ENCODE measurements around the gene SNX2. TPM values are rescaled to one million over a fixed set of nuclear protein-coding genes. Genes with fewer than 3 reads are reported as not detected.
"Not testable (repeated sequence)": the region's sequence is repeated elsewhere in the genome, so short reads cannot be mapped to it uniquely, and the experiment has no call there.

The SNX2 gene
- total RNA-seq, 3 donors from 2014 or later: 50.2 to 80.5 (median 58.6) TPM

GRCh38 chr5:122760236-122760635 is 14.6 kb upstream of the SNX2 start:
- intact Hi-C loops (cut with DNase I, micrococcal nuclease): no loop called here
- no peaks in the 10 kb centered on the region for H3K4me1 ChIP-seq (ENCODE audit: low read depth)
- ATAC-seq (no peak), DNase-seq (no peak)
- H3K9me3 ChIP-seq: no peaks in the 10 kb centered on the region
- H3K36me3 ChIP-seq (ENCODE audit: low read depth): no peaks in the 10 kb centered on the region
- no peak overlapping the region for H3K4me3 ChIP-seq
- no peak for TF ChIP-seq CTCF (IDR thresholded peaks at IDR 0.05)

- H3K9me3 ChIP-seq: no peaks in the 10 kb centered on the region
- DNase-seq (no peak), ATAC-seq (no peak)
- H3K4me1 ChIP-seq (ENCODE audit: low read depth): no peaks in the 10 kb centered on the region
- no peaks in the 10 kb centered on the region for H3K36me3 ChIP-seq (ENCODE audit: low read depth)
- intact Hi-C loops (cut with DNase I, micrococcal nuclease): no loop called here
- H3K4me3 ChIP-seq: no peak overlapping the region
- TF ChIP-seq CTCF (IDR thresholded peaks at IDR 0.05): no peak
Observed at GRCh38 chr5:122761115-122761514, 13.8 kb upstream of the SNX2 start.

- H3K4me1 ChIP-seq (ENCODE audit: low read depth); ATAC-seq; intact Hi-C loops (cut with DNase I, micrococcal nuclease); H3K36me3 ChIP-seq (ENCODE audit: low read depth); DNase-seq; H3K4me3 ChIP-seq; H3K9me3 ChIP-seq: not testable (repeated sequence)
Observed at GRCh38 chr5:122761896-122762295, 13.0 kb upstream of the SNX2 start.

- H3K9me3 ChIP-seq: no peaks in the 10 kb centered on the region
- DNase-seq (no peak), ATAC-seq (no peak)
- intact Hi-C loops (cut with DNase I, micrococcal nuclease): no loop called here
- H3K36me3 ChIP-seq (ENCODE audit: low read depth): no peaks in the 10 kb centered on the region
- H3K4me3 ChIP-seq: no peak overlapping the region
- TF ChIP-seq CTCF (IDR thresholded peaks at IDR 0.05): no peak
- H3K4me1 ChIP-seq (ENCODE audit: low read depth): no peaks in the 10 kb centered on the region
Observed at GRCh38 chr5:122766130-122766529, 8.8 kb upstream of the SNX2 start.

- TF ChIP-seq CTCF (IDR thresholded peaks at IDR 0.05): no peak
- H3K9me3 ChIP-seq: no peaks in the 10 kb centered on the region
- ATAC-seq (no peak), DNase-seq (no peak)
- H3K4me1 ChIP-seq (ENCODE audit: low read depth): no peaks in the 10 kb centered on the region
- no peak overlapping the region for H3K4me3 ChIP-seq
- intact Hi-C loops (cut with DNase I, micrococcal nuclease): no loop called here
- no peaks in the 10 kb centered on the region for H3K36me3 ChIP-seq (ENCODE audit: low read depth)
Observed at GRCh38 chr5:122770477-122770876, 4.4 kb upstream of the SNX2 start.

GRCh38 chr5:122772446-122772845 is 2.4 kb upstream of the SNX2 start:
- H3K4me3 ChIP-seq: no peak overlapping the region
- H3K4me1 ChIP-seq (ENCODE audit: low read depth): peaks cover 15% of the 10 kb centered on the region
- H3K36me3 ChIP-seq (ENCODE audit: low read depth): no peaks in the 10 kb centered on the region
- no peaks in the 10 kb centered on the region for H3K9me3 ChIP-seq
- intact Hi-C loops (cut with DNase I, micrococcal nuclease): no loop called here
- no peak for ATAC-seq
- no peak for TF ChIP-seq CTCF (IDR thresholded peaks at IDR 0.05)
- no peak for DNase-seq
